HEK293 (cell line): ENCODE data around the gene PMVK.

ENCODE experiments used
- CTCF ChIA-PET: fragments of 350-600 bp; formaldehyde crosslinking; extraction: SDS; loops from one replicate; lab custom pipeline; 2021; ENCODE audit warnings: antibody characterized with exemption; lab: Yijun Ruan, JAX
- POLR2A ChIA-PET: fragments of 300-600 bp; formaldehyde crosslinking; extraction: SDS; loops from one replicate; lab custom pipeline; 2020; ENCODE audit warnings: antibody characterized with exemption, inconsistent platforms; lab: Yijun Ruan, JAX
- H3K27ac ChIP-seq: fragments of 200-500 bp; sonication (Bioruptor generic); 2 replicates; pipeline ENCODE4 v1.5.1; 2014; ENCODE audit warnings: low read depth, low read length, control low read depth, inconsistent platforms; ENCODE audit errors: extremely low read depth
- H3K36me3 ChIP-seq, 2 experiments: fragments of 200-500 bp in 1 of 2; sonication (Bioruptor generic) in 1 of 2; 1 replicate in 1 of 2; 2 replicates in 1 of 2; pipeline ENCODE4 v1.5.1; 2014 to 2017; ENCODE audit warnings: inconsistent platforms in 2 of 2, low read length in 2 of 2; ENCODE audit not compliant: control insufficient read depth in 2 of 2, insufficient read depth in 1 of 2
- H3K4me1 ChIP-seq: fragments of 200-500 bp; sonication (Bioruptor generic); 2 replicates; pipeline ENCODE4 v1.5.1; 2014; ENCODE audit warnings: mild to moderate bottlenecking, low read length, inconsistent platforms; ENCODE audit not compliant: control insufficient read depth, insufficient read depth
- H3K4me3 ChIP-seq: 2 replicates; pipeline ENCODE4 v1.5.1; 2011; ENCODE audit warnings: low read depth, mild to moderate bottlenecking, control low read depth, low read length, moderate library complexity
- H3K9me3 ChIP-seq: fragments of 200-500 bp; sonication (Bioruptor generic); 2 replicates; pipeline ENCODE4 v1.5.1; 2014; ENCODE audit warnings: low read depth, low read length, inconsistent platforms; ENCODE audit not compliant: control insufficient read depth, insufficient read depth
- BCL11A ChIP-seq: fragments of 450-650 bp; formaldehyde crosslinking; IDR thresholded peaks from 2 replicates; pipeline ENCODE4 v1.5.1; 2016; ENCODE audit warnings: low read depth, missing biosample characterization, missing genetic modification characterization
- EGR2 ChIP-seq: fragments of 450-650 bp; formaldehyde crosslinking; IDR thresholded peaks from 2 replicates; pipeline ENCODE4 v1.5.1; 2016; ENCODE audit warnings: low read depth, missing biosample characterization, missing genetic modification characterization
- GLIS1 ChIP-seq: fragments of 450-650 bp; formaldehyde crosslinking; IDR thresholded peaks from 2 replicates; pipeline ENCODE4 v1.5.1; 2016; ENCODE audit warnings: missing biosample characterization, missing genetic modification characterization
- GLIS2 ChIP-seq: fragments of 450-650 bp; formaldehyde crosslinking; IDR thresholded peaks from 2 replicates; pipeline ENCODE4 v1.5.1; 2016; ENCODE audit warnings: missing biosample characterization, missing genetic modification characterization
- OVOL3 ChIP-seq: fragments of 450-650 bp; formaldehyde crosslinking; IDR thresholded peaks from 2 replicates; pipeline ENCODE4 v1.5.1; 2016; ENCODE audit warnings: missing biosample characterization, missing genetic modification characterization
- PATZ1 ChIP-seq: fragments of 450-650 bp; formaldehyde crosslinking; IDR thresholded peaks from 2 replicates; pipeline ENCODE4 v1.5.1; 2016; ENCODE audit warnings: missing biosample characterization, missing genetic modification characterization
- PRDM1 ChIP-seq: fragments of 450-650 bp; formaldehyde crosslinking; IDR thresholded peaks from 2 replicates; pipeline ENCODE4; 2016; ENCODE audit warnings: missing biosample characterization, missing genetic modification characterization
- ZBTB1 ChIP-seq: fragments of 450-650 bp; formaldehyde crosslinking; IDR thresholded peaks from 2 replicates; pipeline ENCODE4 v1.5.1; 2016; ENCODE audit warnings: missing biosample characterization, missing genetic modification characterization
- ZBTB10 ChIP-seq: fragments of 450-650 bp; formaldehyde crosslinking; IDR thresholded peaks from 2 replicates; pipeline ENCODE4 v1.5.1; 2016; ENCODE audit warnings: missing biosample characterization, missing genetic modification characterization
- ZBTB49 ChIP-seq: fragments of 450-650 bp; formaldehyde crosslinking; IDR thresholded peaks from 2 replicates; pipeline ENCODE4 v1.5.1; 2016; ENCODE audit warnings: missing biosample characterization, missing genetic modification characterization, low read depth
- ZBTB7A ChIP-seq: fragments of 450-650 bp; formaldehyde crosslinking; IDR thresholded peaks from 2 replicates; pipeline ENCODE4 v1.5.1; 2016; ENCODE audit warnings: low read depth, missing biosample characterization, missing genetic modification characterization
- ZNF10 ChIP-seq: fragments of 450-650 bp; formaldehyde crosslinking; IDR thresholded peaks from 2 replicates; pipeline ENCODE4 v1.5.1; 2017; ENCODE audit warnings: missing biosample characterization, missing genetic modification characterization
- ZNF202 ChIP-seq: fragments of 450-650 bp; formaldehyde crosslinking; IDR thresholded peaks from 2 replicates; pipeline ENCODE4 v1.5.1; 2016; ENCODE audit warnings: missing biosample characterization, missing genetic modification characterization, borderline replicate concordance
- ZNF324 ChIP-seq: fragments of 450-650 bp; formaldehyde crosslinking; IDR thresholded peaks from 2 replicates; pipeline ENCODE4 v1.5.1; 2016; ENCODE audit warnings: missing biosample characterization, missing genetic modification characterization
- ZNF335 ChIP-seq: fragments of 450-650 bp; formaldehyde crosslinking; conservative IDR thresholded peaks from 2 replicates; pipeline ENCODE4 v1.5.1; 2016; ENCODE audit warnings: missing biosample characterization, missing genetic modification characterization
- ZNF416 ChIP-seq: fragments of 450-650 bp; formaldehyde crosslinking; IDR thresholded peaks from 2 replicates; pipeline ENCODE4 v1.5.1; 2016; ENCODE audit warnings: missing biosample characterization, missing genetic modification characterization
- ZNF433 ChIP-seq: fragments of 450-650 bp; formaldehyde crosslinking; IDR thresholded peaks from 2 replicates; pipeline ENCODE4 v1.5.1; 2016; ENCODE audit warnings: missing biosample characterization, missing genetic modification characterization, low read depth
- ZNF510 ChIP-seq: fragments of 450-650 bp; formaldehyde crosslinking; IDR thresholded peaks from 2 replicates; pipeline ENCODE4 v1.5.1; 2018; ENCODE audit warnings: mild to moderate bottlenecking, missing genetic modification characterization, missing biosample characterization; ENCODE audit not compliant: insufficient replicate concordance
- ZNF529 ChIP-seq: fragments of 450-650 bp; formaldehyde crosslinking; IDR thresholded peaks from 2 replicates; pipeline ENCODE4 v1.5.1; 2017; ENCODE audit warnings: missing genetic modification characterization, missing biosample characterization; ENCODE audit not compliant: insufficient replicate concordance
- ZNF555 ChIP-seq: fragments of 450-650 bp; formaldehyde crosslinking; conservative IDR thresholded peaks from 2 replicates; pipeline ENCODE4 v1.5.1; 2017; ENCODE audit warnings: missing biosample characterization, mild to moderate bottlenecking, missing genetic modification characterization, inconsistent platforms
- ZNF654 ChIP-seq: fragments of 450-650 bp; formaldehyde crosslinking; IDR thresholded peaks from 2 replicates; pipeline ENCODE4 v1.5.1; 2016; ENCODE audit warnings: low read depth, missing biosample characterization, missing genetic modification characterization
- ZNF660 ChIP-seq: fragments of 450-650 bp; IDR thresholded peaks from 2 replicates; pipeline ENCODE4 v1.5.1; 2018; ENCODE audit warnings: missing biosample characterization, mild to moderate bottlenecking, missing genetic modification characterization
- ZNF776 ChIP-seq: fragments of 450-650 bp; formaldehyde crosslinking; IDR thresholded peaks from 2 replicates; pipeline ENCODE4 v1.5.0; 2017; ENCODE audit warnings: missing biosample characterization, missing genetic modification characterization, borderline replicate concordance
- ZNF791 ChIP-seq: fragments of 450-650 bp; formaldehyde crosslinking; IDR thresholded peaks from 2 replicates; pipeline ENCODE4 v1.5.1; 2016; ENCODE audit warnings: missing biosample characterization, missing genetic modification characterization
- TF ChIP-seq, protein P1 (sequence below): fragments of 450-650 bp; formaldehyde crosslinking; IDR thresholded peaks from 2 replicates; pipeline ENCODE4 v1.5.1; 2016; ENCODE audit warnings: missing biosample characterization, missing genetic modification characterization
- TF ChIP-seq, protein P2 (sequence below): fragments of 450-650 bp; formaldehyde crosslinking; IDR thresholded peaks from 2 replicates; pipeline ENCODE4 v1.5.1; 2017; ENCODE audit warnings: missing biosample characterization, missing genetic modification characterization
- TF ChIP-seq, protein P3 (sequence below): fragments of 450-650 bp; IDR thresholded peaks from 2 replicates; pipeline ENCODE4 v1.5.1; 2018; ENCODE audit warnings: missing biosample characterization, mild to moderate bottlenecking, missing genetic modification characterization

Gene PMVK

GRCh38 chr1:154962156-154962749 lies 25.7 kb upstream of the PMVK start:
- no peaks in the 10 kb centered on the region for H3K9me3 ChIP-seq
- H3K27ac ChIP-seq: peak overlapping the region; percentile 94
- peak overlapping the region; percentile 90 for H3K4me3 ChIP-seq
- H3K4me1 ChIP-seq: peaks cover 8% of the 10 kb centered on the region
- CTCF ChIA-PET: interaction anchor here (0.6 to 2.5 kb wide), 10 partner anchors 8 to 799 kb away, joined by 3 to 16 read pairs (median 4); partner anchors contain the start of gene FLAD1
- H3K36me3 ChIP-seq: peaks cover 3 to 66% of the 10 kb centered on the region in 2 experiments
- POLR2A ChIA-PET: interaction anchor here (1.2 to 2.9 kb wide), 7 partner anchors 10 to 97 kb away, joined by 3 to 69 read pairs (median 5); partner anchors contain the start of genes FLAD1, PMVK and SHC1
- TF ChIP-seq EGR2 (tag by site-specific recombination) (no peak), BCL11A (peak; percentile 15; the same call in 1 of the 2 replicates), ZNF324 (tag by site-specific recombination) (no peak), ZNF510 (tag by site-specific recombination) (no peak), GLIS1 (tag by site-specific recombination) (peak; percentile 11; the same call in 1 of the 2 replicates), ZNF660 (tag by site-specific recombination) (0 out of 2 replicates have a peak, but pooled peaks have one; percentile 9), ZBTB7A (tag by site-specific recombination) (peak; percentile 36; the same call in 1 of the 2 replicates), ZNF529 (no peak), ZNF416 (no peak), ZBTB1 (tag by site-specific recombination) (no peak), ZBTB10 (tag by site-specific recombination) (peak; percentile 47; the same call in 1 of the 2 replicates), ZNF776 (no peak), ZNF335 (peak; percentile 88), ZNF791 (tag by site-specific recombination) (no peak), OVOL3 (tag by site-specific recombination) (peak; percentile 9; the same call in 1 of the 2 replicates), PRDM1 (tag by site-specific recombination) (no peak), ZBTB49 (tag by site-specific recombination) (no peak), ZNF433 (tag by site-specific recombination) (no peak), ZNF202 (tag by site-specific recombination) (no peak), ZNF555 (tag by site-specific recombination) (no peak), ZNF654 (tag by site-specific recombination) (no peak), PATZ1 (tag by site-specific recombination) (peak; percentile 65), GLIS2 (tag by site-specific recombination) (peak; percentile 45), ZNF10 (tag by site-specific recombination) (no peak)
- TF ChIP-seq, protein P1, sequence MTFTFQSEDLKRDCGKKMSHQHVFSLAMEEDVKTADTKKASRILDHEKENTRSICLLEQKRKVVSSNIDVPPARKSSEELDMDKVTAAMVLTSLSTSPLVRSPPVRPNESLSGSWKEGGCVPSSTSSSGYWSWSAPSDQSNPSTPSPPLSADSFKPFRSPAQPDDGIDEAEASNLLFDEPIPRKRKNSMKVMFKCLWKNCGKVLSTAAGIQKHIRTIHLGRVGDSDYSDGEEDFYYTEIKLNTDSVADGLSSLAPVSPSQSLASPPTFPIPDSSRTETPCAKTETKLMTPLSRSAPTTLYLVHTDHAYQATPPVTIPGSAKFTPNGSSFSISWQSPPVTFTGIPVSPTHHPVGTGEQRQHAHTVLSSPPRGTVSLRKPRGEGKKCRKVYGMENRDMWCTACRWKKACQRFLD (tag by site-specific recombination): no peak
- TF ChIP-seq, protein P2, sequence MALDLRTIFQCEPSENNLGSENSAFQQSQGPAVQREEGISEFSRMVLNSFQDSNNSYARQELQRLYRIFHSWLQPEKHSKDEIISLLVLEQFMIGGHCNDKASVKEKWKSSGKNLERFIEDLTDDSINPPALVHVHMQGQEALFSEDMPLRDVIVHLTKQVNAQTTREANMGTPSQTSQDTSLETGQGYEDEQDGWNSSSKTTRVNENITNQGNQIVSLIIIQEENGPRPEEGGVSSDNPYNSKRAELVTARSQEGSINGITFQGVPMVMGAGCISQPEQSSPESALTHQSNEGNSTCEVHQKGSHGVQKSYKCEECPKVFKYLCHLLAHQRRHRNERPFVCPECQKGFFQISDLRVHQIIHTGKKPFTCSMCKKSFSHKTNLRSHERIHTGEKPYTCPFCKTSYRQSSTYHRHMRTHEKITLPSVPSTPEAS (tag by site-specific recombination): no peak
- TF ChIP-seq, protein P3, sequence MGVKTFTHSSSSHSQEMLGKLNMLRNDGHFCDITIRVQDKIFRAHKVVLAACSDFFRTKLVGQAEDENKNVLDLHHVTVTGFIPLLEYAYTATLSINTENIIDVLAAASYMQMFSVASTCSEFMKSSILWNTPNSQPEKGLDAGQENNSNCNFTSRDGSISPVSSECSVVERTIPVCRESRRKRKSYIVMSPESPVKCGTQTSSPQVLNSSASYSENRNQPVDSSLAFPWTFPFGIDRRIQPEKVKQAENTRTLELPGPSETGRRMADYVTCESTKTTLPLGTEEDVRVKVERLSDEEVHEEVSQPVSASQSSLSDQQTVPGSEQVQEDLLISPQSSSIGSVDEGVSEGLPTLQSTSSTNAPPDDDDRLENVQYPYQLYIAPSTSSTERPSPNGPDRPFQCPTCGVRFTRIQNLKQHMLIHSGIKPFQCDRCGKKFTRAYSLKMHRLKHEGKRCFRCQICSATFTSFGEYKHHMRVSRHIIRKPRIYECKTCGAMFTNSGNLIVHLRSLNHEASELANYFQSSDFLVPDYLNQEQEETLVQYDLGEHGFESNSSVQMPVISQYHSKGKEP: no peak
